BE2C (cell line): ENCODE measurements around the gene WRAP53. TPM values are rescaled to one million over a fixed set of nuclear protein-coding genes. Genes with fewer than 3 reads are reported as not detected.
"Not testable (repeated sequence)": the region's sequence is repeated elsewhere in the genome, so short reads cannot be mapped to it uniquely, and the experiment has no call there.

Source experiments
- DNase-seq: peaks from one replicate; pipeline ENCODE4 v3.0.0-alpha.2; 2020
- H3K27me3 ChIP-seq: fragments of 250-450 bp; sonication (Bioruptor Pico); 2 replicates; pipeline ENCODE4 v1.5.1; 2020; ENCODE audit warnings: mild to moderate bottlenecking
- H3K36me3 ChIP-seq: fragments of 250-450 bp; sonication (Bioruptor Pico); 2 replicates; pipeline ENCODE4 v1.5.1; 2020; ENCODE audit warnings: mild to moderate bottlenecking
- H3K4me1 ChIP-seq: fragments of 250-450 bp; sonication (Bioruptor Pico); 2 replicates; pipeline ENCODE4 v1.5.1; 2020
- H3K4me3 ChIP-seq: 2 replicates; pipeline ENCODE4 v1.5.1; 2011; ENCODE audit warnings: low read depth, low read length
- H3K9me3 ChIP-seq: fragments of 250-450 bp; sonication (Bioruptor Pico); 2 replicates; pipeline ENCODE4 v1.5.1; 2020
- CTCF ChIP-seq: IDR thresholded peaks from 2 replicates; pipeline ENCODE4 v1.5.1; 2012; ENCODE audit warnings: mild to moderate bottlenecking, low read depth, low read length
- polyA plus RNA-seq: library from polyadenylated mRNA; unstranded; fragments of >200 nt; gene quantifications from one replicate; pipeline ENCODE4 v1.2.1, GENCODE V29; 2012; ENCODE audit warnings: low read depth, missing spikeins; ENCODE audit not compliant: insufficient read length, insufficient read depth

Gene WRAP53
- polyA plus RNA-seq: 56.5 TPM

GRCh38 chr17:7687908-7688807, at the start of gene WRAP53:
WRAP53 (plus strand) TSS chr17:7688477; CDS start chr17:7688649, 172 bp downstream.
- no peaks in the 10 kb centered on the region for H3K27me3 ChIP-seq
- TF ChIP-seq CTCF: peak; percentile 74
- peak; percentile 86 for DNase-seq
- no peaks in the 10 kb centered on the region for H3K9me3 ChIP-seq
- no peaks in the 10 kb centered on the region; the same call in none of the 2 replicates for H3K36me3 ChIP-seq
- H3K4me1 ChIP-seq: no peaks in the 10 kb centered on the region
- H3K4me3 ChIP-seq: peak within 1 kb of the TSS; percentile 96

- Histone ChIP-seq H3K36me3 (no peaks in the 10 kb centered on the region), H3K27me3 (no peaks in the 10 kb centered on the region), H3K4me1 (no peaks in the 10 kb centered on the region), H3K4me3 (no peak overlapping the region), H3K9me3 (no peaks in the 10 kb centered on the region)
- DNase-seq: no peak
- TF ChIP-seq CTCF: no peak
Measured at GRCh38 chr17:7640783-7641182, 47.5 kb upstream of the WRAP53 start.

- not testable (repeated sequence) for H3K36me3 ChIP-seq, DNase-seq, H3K9me3 ChIP-seq, H3K4me1 ChIP-seq, H3K4me3 ChIP-seq, H3K27me3 ChIP-seq
Measured at GRCh38 chr17:7641635-7642034, 46.6 kb upstream of the WRAP53 start.

- no peaks in the 10 kb centered on the region for H3K4me1 ChIP-seq
- no peaks in the 10 kb centered on the region for H3K9me3 ChIP-seq
- DNase-seq: no peak
- no peaks in the 10 kb centered on the region for H3K36me3 ChIP-seq
- TF ChIP-seq CTCF: no peak
- H3K4me3 ChIP-seq: no peak overlapping the region
- H3K27me3 ChIP-seq: no peaks in the 10 kb centered on the region
Measured at GRCh38 chr17:7644775-7645174, 43.5 kb upstream of the WRAP53 start.

- DNase-seq: no peak
- H3K27me3 ChIP-seq: peaks cover 6% of the 10 kb centered on the region
- no peak overlapping the region for H3K4me3 ChIP-seq
- no peak for TF ChIP-seq CTCF
- no peaks in the 10 kb centered on the region for H3K9me3 ChIP-seq
- no peaks in the 10 kb centered on the region for H3K4me1 ChIP-seq
- H3K36me3 ChIP-seq: no peaks in the 10 kb centered on the region
Measured at GRCh38 chr17:7646457-7646856, 41.8 kb upstream of the WRAP53 start.

- H3K4me3 ChIP-seq: no peak overlapping the region
- DNase-seq: no peak
- H3K4me1 ChIP-seq: no peaks in the 10 kb centered on the region
- H3K9me3 ChIP-seq: no peaks in the 10 kb centered on the region
- H3K27me3 ChIP-seq: peaks cover 11% of the 10 kb centered on the region
- no peak for TF ChIP-seq CTCF
- H3K36me3 ChIP-seq: no peaks in the 10 kb centered on the region
Measured at GRCh38 chr17:7647018-7647417, 41.3 kb upstream of the WRAP53 start.
